Right lobe of liver (tissue), 6 donors: ENCODE data around the gene CATSPER1. TPM values are rescaled to one million over a fixed set of nuclear protein-coding genes. Genes with fewer than 3 reads are reported as not detected.
A peak's percentile ranks its signal among the peaks of the same experiment; 100 is the strongest.

Experiments
- ATAC-seq, 4 donors: fragments of 200-7000 bp; cut with Tn5 transposase; one replicate each; pipeline ENCODE4 v1.9.1; 2020; ENCODE audit warnings: mild to moderate bottlenecking in 4 of 4, moderate library complexity in 4 of 4
- DNase-seq, 3 donors: peaks; one replicate each; pipeline ENCODE4 v3.0.0-alpha.2; 2020
- H3K27ac ChIP-seq, 3 donors: fragments of 200-600 bp; one replicate each; pipeline ENCODE4 v1.8.0; 2022
- H3K27me3 ChIP-seq, 2 donors: fragments of 200-600 bp; one replicate each; pipeline ENCODE4 v1.8.0; 2022
- H3K36me3 ChIP-seq, 4 donors: fragments of 200-600 bp; sonication (generic) in 1 of 4; one replicate each; pipeline versions ENCODE4 v1.5.1 to v1.8.0; 2017 to 2022; ENCODE audit warnings: control low read depth in 1 of 4
- H3K4me1 ChIP-seq, 4 donors: fragments of 200-600 bp; sonication (generic) in 1 of 4; one replicate each; pipeline versions ENCODE4 v1.5.1 to v1.8.0; 2017 to 2022; ENCODE audit warnings: control low read depth in 1 of 4
- H3K4me3 ChIP-seq, 3 donors: fragments of 200-600 bp; one replicate each; pipeline ENCODE4 v1.8.0; 2022
- H3K9me3 ChIP-seq, 4 donors: fragments of 200-600 bp; sonication (generic) in 1 of 4; one replicate each; pipeline versions ENCODE4 v1.5.1 to v1.8.0; 2017 to 2022; ENCODE audit warnings: control low read depth in 1 of 4
- POLR2A ChIP-seq: fragments of 450-650 bp; IDR thresholded peaks from one replicate; pipeline ENCODE4 v1.6.1; 2017; ENCODE audit warnings: antibody characterized with exemption, mild to moderate bottlenecking
- WGBS: methylation state at CpG from one replicate; pipeline ENCODE4 v1.1.6; 2018; ENCODE audit warnings: low coverage, low lambda C conversion rate; ENCODE audit not compliant: insufficient coverage; ENCODE audit errors: missing lambda C conversion rate; 5-methylcytosine and 5-hydroxymethylcytosine counted together
- intact Hi-C, 2 donors: fragments of 100-400 bp; cut with DNase I; formaldehyde crosslinking; loops; one replicate each; pipeline versions ENCODE4 v1.11.2 to v1.14.1; 2022
- total RNA-seq, 6 experiments: library from RNA; depleted of rRNA in 2 of 6; stranded (reverse); fragments of >200 nt in 2 of 6; fragmentation: NEBNext Ultra II Directional in 3 of 6; extraction: Animal tissue kit (Norgen Biotek cat#: 25700) in 3 of 6; gene quantifications; one replicate each; pipeline versions ENCODE4 v1.1.0 to v1.2.4, GENCODE V29; 2016 to 2023
- TF ChIP-seq, protein P1 (sequence below), 4 donors: fragments of 200-600 bp in 3 of 4; fragments of 450-650 bp in 1 of 4; IDR thresholded peaks; one replicate each; pipeline versions ENCODE4 v1.5.1 to v1.8.0; 2016 to 2022; ENCODE audit warnings: antibody characterized with exemption in 4 of 4, mild to moderate bottlenecking in 2 of 4
- donor health status: DM: no; HTN: yes; CAD: no.
- donor health status: DM: no; HTN: no; CAD: no.
- donor health status: DM: no; HTN: no; CAD: no.
- donor health status: DM: no; HTN: yes; CAD: no.
- donor health status: DM: no; HTN: yes; CAD: no.

Gene CATSPER1
- total RNA-seq, 6 experiments from 2014 or later: not detected

DNA sequence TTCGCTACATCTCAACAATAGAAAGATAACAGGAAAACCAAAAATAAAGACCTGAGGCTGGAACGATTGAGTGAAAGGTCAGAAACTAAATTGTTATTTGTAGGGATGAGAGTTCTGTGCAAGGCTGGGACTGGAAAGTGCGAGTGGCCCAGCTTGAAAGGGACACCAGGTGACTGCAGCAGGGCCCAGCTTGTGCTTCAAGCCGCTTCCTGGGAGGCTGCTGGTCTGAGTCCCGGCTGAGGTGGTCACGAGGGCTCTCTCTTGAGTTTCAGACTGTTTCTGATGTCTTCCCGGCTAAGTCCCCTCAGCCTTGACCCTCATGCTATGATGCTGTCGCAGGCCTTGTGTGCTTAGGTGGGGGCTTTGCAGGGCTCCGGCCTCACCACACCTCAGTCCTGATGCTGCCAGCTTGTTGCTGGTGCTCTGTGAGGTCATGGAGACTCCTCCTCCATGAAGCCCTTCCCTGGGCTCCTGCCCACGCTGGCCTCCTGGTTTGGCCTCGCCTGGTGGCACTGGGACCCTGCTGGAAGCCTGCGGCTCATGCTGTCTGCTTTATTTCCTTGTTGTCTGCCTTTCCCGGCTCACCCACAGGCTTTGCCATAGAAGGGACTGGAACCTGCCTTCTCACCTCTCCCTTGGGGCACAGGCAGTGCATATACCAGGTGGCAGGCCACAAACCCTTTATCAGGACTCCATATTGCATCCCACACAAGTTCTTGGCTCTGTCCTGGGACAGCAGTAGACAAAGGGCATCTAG, 20.0 kb downstream of the CATSPER1 start:
- H3K4me3 ChIP-seq: no peak overlapping the region
- H3K4me1 ChIP-seq: peaks cover 0 to 5% (median 0%) of the 10 kb centered on the region in 4 donors
- H3K27ac ChIP-seq: no peak overlapping the region
- no peak for DNase-seq
- WGBS: 91% methylated on average over 3 of the region's 13 CpGs
- TF ChIP-seq, protein P1, sequence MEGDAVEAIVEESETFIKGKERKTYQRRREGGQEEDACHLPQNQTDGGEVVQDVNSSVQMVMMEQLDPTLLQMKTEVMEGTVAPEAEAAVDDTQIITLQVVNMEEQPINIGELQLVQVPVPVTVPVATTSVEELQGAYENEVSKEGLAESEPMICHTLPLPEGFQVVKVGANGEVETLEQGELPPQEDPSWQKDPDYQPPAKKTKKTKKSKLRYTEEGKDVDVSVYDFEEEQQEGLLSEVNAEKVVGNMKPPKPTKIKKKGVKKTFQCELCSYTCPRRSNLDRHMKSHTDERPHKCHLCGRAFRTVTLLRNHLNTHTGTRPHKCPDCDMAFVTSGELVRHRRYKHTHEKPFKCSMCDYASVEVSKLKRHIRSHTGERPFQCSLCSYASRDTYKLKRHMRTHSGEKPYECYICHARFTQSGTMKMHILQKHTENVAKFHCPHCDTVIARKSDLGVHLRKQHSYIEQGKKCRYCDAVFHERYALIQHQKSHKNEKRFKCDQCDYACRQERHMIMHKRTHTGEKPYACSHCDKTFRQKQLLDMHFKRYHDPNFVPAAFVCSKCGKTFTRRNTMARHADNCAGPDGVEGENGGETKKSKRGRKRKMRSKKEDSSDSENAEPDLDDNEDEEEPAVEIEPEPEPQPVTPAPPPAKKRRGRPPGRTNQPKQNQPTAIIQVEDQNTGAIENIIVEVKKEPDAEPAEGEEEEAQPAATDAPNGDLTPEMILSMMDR (IDR thresholded peaks at IDR 0.05): no peak
- no peak for TF ChIP-seq POLR2A
- peaks cover 0 to under 1% of the 10 kb centered on the region in 2 donors for H3K27me3 ChIP-seq
- ATAC-seq: no peak
- intact Hi-C loops: no loop called here
- H3K36me3 ChIP-seq: peaks cover 0 to 11% (median 2%) of the 10 kb centered on the region in 4 donors
- no peaks in the 10 kb centered on the region for H3K9me3 ChIP-seq

DNA sequence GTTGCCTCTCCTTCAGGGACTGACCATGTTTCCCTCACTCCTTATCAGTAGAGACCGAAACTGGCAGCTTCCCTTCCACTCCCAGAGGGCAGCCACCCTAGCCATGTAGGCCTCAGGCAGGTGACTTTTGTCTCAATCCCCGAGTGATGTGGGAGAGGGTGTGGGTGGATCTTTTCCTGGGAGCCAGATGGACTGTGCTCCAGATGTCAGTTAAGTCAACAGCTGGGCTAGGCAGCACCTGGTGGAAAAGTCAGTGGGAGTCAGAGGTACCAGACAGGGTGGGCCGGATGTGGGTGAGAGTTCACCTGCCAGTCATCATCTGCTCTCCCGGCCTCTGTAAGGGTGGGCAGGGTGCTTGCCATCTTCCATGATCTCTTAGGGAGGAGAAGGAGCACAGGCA, 22.1 kb downstream of the CATSPER1 start:
- no peaks in the 10 kb centered on the region for H3K9me3 ChIP-seq
- no peak overlapping the region for H3K27ac ChIP-seq
- H3K27me3 ChIP-seq: no peaks in the 10 kb centered on the region
- intact Hi-C loops: no loop called here
- TF ChIP-seq, protein P1 (IDR thresholded peaks at IDR 0.05): no peak
- TF ChIP-seq POLR2A: no peak
- 69% methylated on average over 3 of the region's 4 CpGs for WGBS
- H3K36me3 ChIP-seq: peaks cover 6 to 23% (median 12%) of the 10 kb centered on the region in 4 donors
- peaks cover 0 to 11% (median 3%) of the 10 kb centered on the region in 4 donors for H3K4me1 ChIP-seq
- no peak for DNase-seq
- no peak for ATAC-seq
- no peak overlapping the region for H3K4me3 ChIP-seq

DNA sequence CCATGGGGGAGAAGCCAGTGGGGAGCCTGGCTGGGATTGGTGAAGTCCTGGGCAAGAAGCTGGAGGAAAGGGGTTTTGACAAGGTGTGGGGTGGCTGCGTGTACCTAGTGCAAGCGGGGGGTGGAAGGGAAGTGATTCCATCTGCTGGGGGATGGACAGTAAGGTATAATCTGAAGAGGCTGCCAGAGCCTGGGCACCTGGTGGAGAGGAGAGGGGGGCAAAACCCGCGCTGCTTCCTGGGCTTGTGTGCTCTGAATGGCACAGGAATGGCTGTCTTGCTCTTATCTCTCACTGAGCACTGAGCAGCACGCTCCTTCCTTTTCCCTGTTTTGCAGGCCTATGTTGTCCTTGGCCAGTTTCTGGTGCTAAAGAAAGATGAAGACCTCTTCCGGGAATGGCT, 23.0 kb downstream of the CATSPER1 start:
- Histone ChIP-seq H3K4me3 (peak overlapping the region; percentile 77 to 88 (median 83)), H3K27ac (peak overlapping the region in 2 of 3 donors; percentile 94 to 96), H3K27me3 (no peaks in the 10 kb centered on the region), H3K9me3 (no peaks in the 10 kb centered on the region), H3K4me1 (peaks cover 0 to 11% (median 3%) of the 10 kb centered on the region in 4 donors), H3K36me3 (peaks cover 9 to 32% (median 18%) of the 10 kb centered on the region in 4 donors)
- no peak for ATAC-seq
- intact Hi-C loops: no loop called here
- no peak for DNase-seq
- 41% methylated on average over 3 of the region's 6 CpGs for WGBS
- no peak for TF ChIP-seq POLR2A
- TF ChIP-seq, protein P1 (IDR thresholded peaks at IDR 0.05): no peak

DNA sequence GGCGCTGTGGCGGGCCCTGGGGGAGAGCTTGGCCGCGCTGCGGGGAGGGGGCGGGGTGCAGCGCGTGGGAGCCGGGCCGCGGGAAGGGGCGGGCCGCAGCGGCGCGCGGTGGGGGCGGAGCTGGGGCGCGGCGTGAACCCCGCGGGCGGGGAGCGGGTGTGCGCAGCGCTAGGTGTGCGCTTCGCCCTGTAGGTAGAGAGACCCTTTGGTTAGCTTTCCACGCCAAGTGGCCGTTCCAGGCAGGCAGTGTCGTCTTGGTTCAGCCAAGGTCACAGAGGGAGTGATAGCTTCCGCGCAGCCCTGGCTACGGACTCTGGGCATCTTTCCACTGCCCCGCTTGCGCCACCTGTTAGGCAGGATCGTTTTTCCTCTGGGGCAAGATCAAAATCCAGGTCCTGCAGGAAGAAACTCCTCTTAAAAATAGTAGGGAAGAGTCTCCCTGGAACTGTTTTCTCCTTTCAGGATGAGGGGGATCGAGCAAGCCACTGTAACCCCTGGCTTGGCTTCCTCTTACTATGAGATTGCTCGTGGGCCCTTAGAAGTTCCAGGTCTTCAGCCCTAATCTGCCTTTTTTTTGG, 23.5 kb downstream of the CATSPER1 start:
- H3K27me3 ChIP-seq: no peaks in the 10 kb centered on the region
- peaks cover 0 to 11% (median 3%) of the 10 kb centered on the region in 4 donors for H3K4me1 ChIP-seq
- TF ChIP-seq POLR2A: no peak
- TF ChIP-seq, protein P1 (IDR thresholded peaks at IDR 0.05): peak in 2 of 4 donors; percentile 11 to 35
- intact Hi-C loops: no loop called here
- ATAC-seq: peak; percentile 80 to 91 (median 84)
- peak overlapping the region; percentile 94 to 96 (median 94) for H3K27ac ChIP-seq
- 0% methylated on average over 4 of the region's 40 CpGs for WGBS
- peaks cover 10 to 38% (median 23%) of the 10 kb centered on the region in 4 donors for H3K36me3 ChIP-seq
- H3K4me3 ChIP-seq: peak overlapping the region; percentile 77 to 88 (median 83)
- DNase-seq: peak; percentile 75 to 87 (median 82)
- H3K9me3 ChIP-seq: no peaks in the 10 kb centered on the region
